ENCODE results near the gene WDR72.

The WDR72 gene

DNA sequence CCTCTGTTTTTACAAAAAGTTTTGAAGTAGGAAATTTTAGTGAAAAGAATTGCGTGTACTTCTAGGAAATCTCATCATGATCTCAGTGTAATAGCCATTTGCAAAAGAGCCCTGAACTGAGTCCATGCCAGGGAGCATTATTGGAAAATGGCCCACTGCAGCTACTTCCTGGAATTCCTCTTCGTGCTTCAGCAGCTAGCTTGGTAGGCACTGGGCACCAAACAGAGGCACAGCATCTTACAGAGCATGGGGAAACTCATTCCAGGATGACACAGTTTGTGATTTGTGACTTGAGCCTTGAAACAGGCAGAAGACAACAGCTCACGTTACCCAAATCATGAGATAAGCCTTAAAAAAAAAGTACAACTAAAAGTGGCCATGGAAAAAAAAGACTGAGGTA lies 179.1 kb downstream of the WDR72 start:
- TF ChIP-seq, protein P1, sequence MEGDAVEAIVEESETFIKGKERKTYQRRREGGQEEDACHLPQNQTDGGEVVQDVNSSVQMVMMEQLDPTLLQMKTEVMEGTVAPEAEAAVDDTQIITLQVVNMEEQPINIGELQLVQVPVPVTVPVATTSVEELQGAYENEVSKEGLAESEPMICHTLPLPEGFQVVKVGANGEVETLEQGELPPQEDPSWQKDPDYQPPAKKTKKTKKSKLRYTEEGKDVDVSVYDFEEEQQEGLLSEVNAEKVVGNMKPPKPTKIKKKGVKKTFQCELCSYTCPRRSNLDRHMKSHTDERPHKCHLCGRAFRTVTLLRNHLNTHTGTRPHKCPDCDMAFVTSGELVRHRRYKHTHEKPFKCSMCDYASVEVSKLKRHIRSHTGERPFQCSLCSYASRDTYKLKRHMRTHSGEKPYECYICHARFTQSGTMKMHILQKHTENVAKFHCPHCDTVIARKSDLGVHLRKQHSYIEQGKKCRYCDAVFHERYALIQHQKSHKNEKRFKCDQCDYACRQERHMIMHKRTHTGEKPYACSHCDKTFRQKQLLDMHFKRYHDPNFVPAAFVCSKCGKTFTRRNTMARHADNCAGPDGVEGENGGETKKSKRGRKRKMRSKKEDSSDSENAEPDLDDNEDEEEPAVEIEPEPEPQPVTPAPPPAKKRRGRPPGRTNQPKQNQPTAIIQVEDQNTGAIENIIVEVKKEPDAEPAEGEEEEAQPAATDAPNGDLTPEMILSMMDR (conservative IDR thresholded peaks at IDR 0.05; ENCODE audit: low read depth, low read length), result no peak
- no peak for DNase-seq (ENCODE audit: low read depth)

DNA sequence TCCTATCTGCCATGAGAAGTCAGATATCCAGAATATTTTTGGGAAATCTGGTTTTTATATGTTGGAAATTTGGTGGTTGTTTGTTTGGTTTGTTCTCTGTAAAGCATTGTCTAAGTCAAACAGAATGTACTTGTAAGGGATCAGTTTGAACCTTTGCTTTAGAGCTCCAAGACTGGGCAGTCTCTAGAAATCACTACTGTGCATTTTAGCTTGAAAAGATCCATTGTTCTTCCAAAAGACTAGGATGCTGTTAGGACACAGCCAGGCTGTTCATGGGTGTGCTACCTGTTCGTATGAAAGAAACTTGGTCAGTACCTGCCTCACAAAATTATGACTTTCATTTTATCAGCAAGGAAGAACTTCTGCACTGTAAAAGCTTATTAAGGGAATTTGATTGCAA lies 182.6 kb downstream of the WDR72 start:
- DNase-seq (ENCODE audit: low read depth), result no peak
- H3K4me3 ChIP-seq (ENCODE audit: low read depth, low read length), result no peak overlapping the region
- TF ChIP-seq, protein P1 (conservative IDR thresholded peaks at IDR 0.05; ENCODE audit: low read depth, low read length), result no peak

More for the DNA sequence above, 179.1 kb downstream of the WDR72 start:
- H3K4me3 ChIP-seq (ENCODE audit: low read depth, low read length), result no peak overlapping the region

DNA sequence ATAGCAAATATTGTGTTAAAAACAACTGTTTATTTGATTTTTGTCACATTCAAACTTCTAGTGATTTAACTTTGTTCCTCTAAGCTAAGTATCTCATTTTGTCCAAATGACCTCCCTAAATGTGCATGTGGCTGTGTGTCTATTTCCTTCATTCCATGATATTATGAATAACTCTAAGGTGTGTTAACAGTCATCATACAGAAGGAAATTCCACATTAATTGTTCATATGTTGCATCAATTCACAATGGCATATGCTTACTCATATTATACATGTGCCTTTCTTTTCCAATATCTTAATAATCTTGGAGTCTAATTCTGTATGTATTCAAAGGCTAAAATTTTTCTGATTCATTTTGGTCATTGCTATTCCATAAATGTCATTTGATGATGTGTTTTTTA lies 186.4 kb downstream of the WDR72 start:
- H3K4me3 ChIP-seq (ENCODE audit: low read depth, low read length), result no peak overlapping the region

DNA sequence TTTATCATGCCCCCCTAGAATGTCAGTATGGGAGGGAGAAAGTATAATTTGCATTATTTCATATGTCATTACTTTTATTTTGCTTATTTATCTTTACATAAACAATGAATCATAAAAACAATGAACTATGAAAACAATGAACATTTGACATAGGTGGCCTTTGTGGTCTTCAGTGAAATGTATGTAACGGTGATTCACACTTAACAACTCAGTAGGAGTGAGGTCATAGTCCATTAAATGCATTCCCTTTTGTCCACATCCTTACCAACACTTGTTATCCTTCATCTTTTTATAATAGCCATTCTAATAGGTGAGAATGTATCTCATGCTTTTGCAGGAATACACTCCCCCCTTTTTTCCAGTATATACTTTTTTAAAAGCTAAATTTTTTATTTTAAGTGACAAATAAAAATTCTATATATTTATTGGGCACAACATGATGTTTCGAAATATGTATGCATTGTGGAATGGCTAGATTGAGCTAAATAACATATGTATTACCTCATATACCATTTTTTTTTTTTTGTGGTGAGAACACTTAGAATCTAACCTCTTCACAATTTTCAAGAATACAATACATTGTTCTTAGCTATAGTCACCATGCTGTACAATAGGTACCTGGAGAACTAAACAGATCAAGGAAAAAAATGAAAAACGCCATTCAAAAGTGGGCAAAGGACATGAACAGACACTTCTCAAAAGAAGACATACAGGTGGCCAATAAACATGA lies 189.5 kb downstream of the WDR72 start:
- DNase-seq (ENCODE audit: low read depth), result no peak
- H3K4me3 ChIP-seq (ENCODE audit: low read depth, low read length), result no peak overlapping the region
- TF ChIP-seq, protein P1 (conservative IDR thresholded peaks at IDR 0.05; ENCODE audit: low read depth, low read length), result no peak

More for the DNA sequence above, 186.4 kb downstream of the WDR72 start:
- TF ChIP-seq, protein P1 (conservative IDR thresholded peaks at IDR 0.05; ENCODE audit: low read depth, low read length), result no peak
- DNase-seq (ENCODE audit: low read depth), result no peak

DNA sequence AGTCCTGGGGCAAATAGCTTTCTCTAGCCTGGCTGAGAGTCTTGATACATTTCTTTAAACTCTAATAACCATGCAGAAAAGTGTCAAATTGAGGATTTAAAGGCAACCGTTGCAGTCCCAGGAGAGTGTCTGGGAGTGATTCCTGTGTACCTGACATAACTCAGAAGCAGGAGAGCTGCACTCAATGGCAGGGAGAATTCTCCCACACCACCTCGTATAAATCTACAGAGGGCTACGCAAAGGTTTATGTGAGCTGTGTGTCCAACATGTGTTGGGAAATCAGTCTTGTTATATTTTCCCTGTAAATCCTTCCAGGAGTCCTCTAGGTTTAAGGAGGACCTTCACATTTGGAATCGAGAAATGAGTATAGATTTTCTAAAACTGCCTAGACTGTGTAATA lies 192.6 kb downstream of the WDR72 start:
- no peak overlapping the region for H3K4me3 ChIP-seq (ENCODE audit: low read depth, low read length)
- DNase-seq (ENCODE audit: low read depth), result no peak
- TF ChIP-seq, protein P1 (conservative IDR thresholded peaks at IDR 0.05; ENCODE audit: low read depth, low read length), result no peak

DNA sequence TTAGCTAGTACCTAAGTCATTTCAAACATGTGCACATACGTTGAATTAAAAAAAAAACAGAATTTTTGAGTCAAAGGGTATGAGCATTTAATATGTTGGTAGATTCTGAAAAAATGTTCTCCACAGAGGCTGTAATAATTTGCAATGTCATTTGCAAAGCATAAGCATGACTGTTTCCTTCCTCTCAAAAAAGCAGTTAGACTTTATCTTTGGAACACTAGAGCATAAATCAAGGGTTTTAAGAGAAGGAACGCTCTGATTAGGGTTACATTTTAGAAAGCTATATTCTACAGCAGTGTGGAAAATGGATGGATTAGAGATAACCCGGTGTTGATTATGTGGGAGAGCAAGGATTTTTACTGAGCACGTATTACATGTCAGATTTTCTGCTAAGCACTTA lies 193.7 kb downstream of the WDR72 start:
- no peak overlapping the region for H3K4me3 ChIP-seq (ENCODE audit: low read depth, low read length)
- TF ChIP-seq, protein P1 (conservative IDR thresholded peaks at IDR 0.05; ENCODE audit: low read depth, low read length), result no peak
- no peak for DNase-seq (ENCODE audit: low read depth)

DNA sequence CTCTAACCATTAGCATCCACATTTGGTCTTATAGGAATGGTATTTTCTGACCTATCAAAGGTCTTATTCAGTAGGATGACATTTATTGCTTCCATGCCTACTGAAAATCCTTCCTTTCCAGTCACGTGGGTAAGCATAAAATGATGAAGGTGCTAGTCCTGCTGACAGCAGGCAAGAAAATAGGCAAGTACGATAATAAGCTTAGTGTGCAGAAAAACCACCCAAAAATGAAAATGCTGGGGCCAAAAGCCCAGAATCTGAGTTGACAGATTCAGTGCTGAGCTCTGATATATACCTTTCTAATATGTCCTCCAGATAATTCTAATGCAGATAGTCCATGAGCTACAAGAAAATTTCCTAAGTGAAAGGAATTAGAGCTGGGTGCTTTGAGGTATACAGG lies 194.8 kb downstream of the WDR72 start:
- no peak overlapping the region for H3K4me3 ChIP-seq (ENCODE audit: low read depth, low read length)
- DNase-seq (ENCODE audit: low read depth), result no peak
- TF ChIP-seq, protein P1 (conservative IDR thresholded peaks at IDR 0.05; ENCODE audit: low read depth, low read length), result no peak

All from choroid plexus epithelial cell (primary cell).